D721Med (cell line): ENCODE data around the gene AP2A2.

ENCODE experiments used
- DNase-seq: peaks from one replicate; pipeline ENCODE4 v3.0.0; 2011; ENCODE audit warnings: low spot score; ENCODE audit not compliant: insufficient read length
- FAIRE-seq: peaks from 2 replicates; lab custom pipeline; 2011; peaks lifted over from hg19 to GRCh38; lab: Jason Lieb, UNC
- TF ChIP-seq, protein P1 (sequence below): IDR thresholded peaks from 2 replicates; pipeline ENCODE4 v1.5.1; 2012; ENCODE audit warnings: mild to moderate bottlenecking, control low read depth; ENCODE audit not compliant: insufficient read depth; ENCODE audit errors: missing control alignments

Gene AP2A2

DNA sequence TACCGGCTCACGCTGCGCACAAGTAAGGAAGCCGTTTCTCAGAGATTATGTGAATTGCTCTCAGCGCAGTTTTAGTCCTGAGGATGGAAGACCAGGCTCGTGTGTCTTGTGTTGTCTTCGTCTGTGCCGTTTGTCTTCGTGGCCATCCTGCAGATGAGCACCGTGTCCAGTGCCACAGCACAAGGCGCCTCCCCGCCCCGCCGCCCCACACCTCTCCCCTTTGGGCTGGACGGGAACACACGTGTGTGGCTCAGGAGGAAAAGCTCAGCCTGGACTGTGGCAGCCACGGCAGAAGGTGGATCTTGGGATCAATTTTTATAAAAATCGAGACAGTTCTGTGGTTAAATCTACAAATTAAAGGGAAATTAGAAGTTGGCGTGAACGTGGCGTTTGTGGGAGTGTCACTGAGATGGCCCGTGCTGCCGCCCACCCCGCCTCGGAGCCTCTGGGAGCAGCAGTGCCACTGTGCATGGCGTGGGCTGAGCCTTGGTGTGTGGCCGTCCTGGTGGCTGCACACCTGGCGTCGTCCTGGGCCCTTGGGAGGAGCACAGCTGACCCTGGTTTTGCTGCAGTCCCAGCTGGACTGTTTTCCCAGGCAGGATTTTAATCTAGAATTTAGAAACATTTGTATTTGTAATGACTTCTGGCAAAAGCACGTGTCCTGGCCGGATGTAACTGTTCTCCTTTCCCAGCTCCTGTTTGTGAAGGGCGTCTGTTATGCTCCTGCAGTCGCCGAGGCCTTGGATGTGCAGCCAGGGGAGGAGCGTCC, 85.1 kb downstream of the AP2A2 start:
- FAIRE-seq (no peak), DNase-seq (no peak)
- TF ChIP-seq, protein P1, sequence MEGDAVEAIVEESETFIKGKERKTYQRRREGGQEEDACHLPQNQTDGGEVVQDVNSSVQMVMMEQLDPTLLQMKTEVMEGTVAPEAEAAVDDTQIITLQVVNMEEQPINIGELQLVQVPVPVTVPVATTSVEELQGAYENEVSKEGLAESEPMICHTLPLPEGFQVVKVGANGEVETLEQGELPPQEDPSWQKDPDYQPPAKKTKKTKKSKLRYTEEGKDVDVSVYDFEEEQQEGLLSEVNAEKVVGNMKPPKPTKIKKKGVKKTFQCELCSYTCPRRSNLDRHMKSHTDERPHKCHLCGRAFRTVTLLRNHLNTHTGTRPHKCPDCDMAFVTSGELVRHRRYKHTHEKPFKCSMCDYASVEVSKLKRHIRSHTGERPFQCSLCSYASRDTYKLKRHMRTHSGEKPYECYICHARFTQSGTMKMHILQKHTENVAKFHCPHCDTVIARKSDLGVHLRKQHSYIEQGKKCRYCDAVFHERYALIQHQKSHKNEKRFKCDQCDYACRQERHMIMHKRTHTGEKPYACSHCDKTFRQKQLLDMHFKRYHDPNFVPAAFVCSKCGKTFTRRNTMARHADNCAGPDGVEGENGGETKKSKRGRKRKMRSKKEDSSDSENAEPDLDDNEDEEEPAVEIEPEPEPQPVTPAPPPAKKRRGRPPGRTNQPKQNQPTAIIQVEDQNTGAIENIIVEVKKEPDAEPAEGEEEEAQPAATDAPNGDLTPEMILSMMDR, result no peak

GRCh38 chr11:1011320-1011698, 85.6 kb downstream of the AP2A2 start:
- no peak for DNase-seq
- FAIRE-seq, result no peak
- TF ChIP-seq, protein P1, result no peak

GRCh38 chr11:1012291-1012690, 86.6 kb downstream of the AP2A2 start:
- no peak for FAIRE-seq
- no peak for DNase-seq

DNA sequence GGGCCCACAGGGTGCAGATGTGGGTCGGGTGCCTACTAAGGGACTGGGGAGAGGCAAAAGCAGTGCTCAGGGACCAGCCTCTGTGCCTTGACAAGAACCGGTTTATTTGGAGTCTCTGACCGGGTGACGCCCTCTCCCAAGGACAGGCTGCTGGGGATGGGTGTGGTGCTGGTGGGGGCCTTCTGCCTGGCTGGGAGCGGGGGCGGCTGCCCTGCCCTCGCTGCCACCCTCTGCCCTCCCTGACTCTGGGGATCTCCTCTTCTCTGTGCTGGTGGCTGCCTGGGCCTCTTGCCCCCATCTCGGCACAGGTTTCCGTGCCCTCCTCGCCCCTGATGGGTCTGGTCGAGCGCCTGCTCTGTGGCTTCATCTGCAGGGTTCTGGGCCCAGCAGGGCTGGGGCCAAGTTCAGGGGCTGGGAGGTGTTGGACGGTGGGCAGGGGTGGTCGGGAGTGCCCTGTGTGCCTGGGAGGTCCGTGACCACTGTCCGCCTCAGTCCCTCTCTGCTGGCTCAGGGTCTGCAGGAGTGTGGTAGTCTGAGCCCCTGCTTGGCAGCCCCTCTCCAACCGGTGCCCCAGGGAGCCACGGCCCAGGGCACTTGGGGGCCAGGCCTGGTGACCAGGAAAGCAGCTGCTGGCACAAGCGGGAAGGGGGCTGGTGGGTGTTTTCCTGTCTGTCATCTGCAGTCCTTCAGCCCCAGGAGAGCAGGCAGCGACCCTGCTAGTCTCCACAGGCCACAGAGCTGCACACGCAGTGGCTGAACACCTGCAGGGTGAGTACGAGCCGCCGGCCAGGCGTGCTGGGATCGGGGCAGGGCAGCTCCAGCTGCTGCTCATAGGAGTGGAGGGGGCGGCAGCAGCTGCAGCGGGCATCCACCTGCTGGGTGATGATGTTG, 87.3 kb downstream of the AP2A2 start:
- DNase-seq (no peak), FAIRE-seq (no peak)
- TF ChIP-seq, protein P1, result no peak

More at GRCh38 chr11:1012291-1012690, 86.6 kb downstream of the AP2A2 start:
- TF ChIP-seq, protein P1, result no peak

- FAIRE-seq (no peak), DNase-seq (no peak)
- TF ChIP-seq, protein P1, result no peak
These were observed 87.9 kb downstream of the AP2A2 start for GRCh38 chr11:1013631-1013935.

DNA sequence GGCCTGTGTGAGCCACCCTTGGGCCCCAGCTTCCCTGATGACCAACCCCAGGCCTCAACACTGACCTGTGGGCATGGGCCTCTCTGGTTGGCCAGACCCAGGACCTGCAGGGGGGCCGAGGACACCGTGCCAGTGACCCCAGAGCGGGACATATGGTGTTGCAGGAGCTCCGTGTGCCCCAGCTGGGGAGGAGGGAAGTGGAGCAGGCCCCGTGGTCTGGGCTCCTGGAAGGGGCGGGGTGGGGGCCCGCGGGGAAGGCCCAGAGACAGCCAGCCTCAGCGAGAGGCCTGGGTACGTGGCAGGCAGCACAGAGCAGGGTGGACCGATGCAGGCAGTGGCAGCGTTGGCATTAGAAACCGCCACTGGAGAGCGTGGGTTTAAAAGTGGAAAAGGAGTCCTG, 88.6 kb downstream of the AP2A2 start:
- no peak for DNase-seq
- FAIRE-seq, result no peak
- TF ChIP-seq, protein P1, result no peak
